PC-9 (cell line): ENCODE results near the gene MYO5B.

Experiments used
- EZH2 ChIP-seq: fragments of 200-600 bp; sonication (generic); IDR thresholded peaks from 2 replicates; pipeline ENCODE4 v1.8.0; 2017; ENCODE audit warnings: antibody characterized with exemption, low read depth
- TF ChIP-seq, protein P1 (sequence below): fragments of 200-600 bp; sonication (generic); conservative IDR thresholded peaks from 2 replicates; pipeline ENCODE4 v1.6.1; 2017; ENCODE audit warnings: mixed run types, antibody characterized with exemption, mild to moderate bottlenecking, moderate library complexity

DNA sequence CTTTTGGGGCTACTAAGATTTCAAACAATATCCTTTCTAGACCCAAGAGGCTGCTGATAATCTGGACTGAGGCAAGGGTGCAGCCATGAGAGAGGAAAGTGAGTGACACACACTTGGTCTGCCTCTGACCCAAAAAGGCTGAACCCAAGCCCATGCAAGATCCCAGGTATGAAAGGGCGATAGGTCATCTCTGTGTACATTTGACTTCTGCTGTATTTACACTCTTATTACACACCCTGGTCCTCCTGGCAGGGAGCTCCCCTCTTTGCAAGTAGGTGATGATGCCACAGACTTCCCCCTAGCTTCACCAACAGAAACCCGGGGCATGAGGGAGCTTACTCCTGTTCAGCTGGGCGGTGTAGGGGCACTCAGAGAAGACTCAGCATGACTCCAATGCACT is 319.8 kb downstream of the MYO5B start:
- TF ChIP-seq, protein P1, sequence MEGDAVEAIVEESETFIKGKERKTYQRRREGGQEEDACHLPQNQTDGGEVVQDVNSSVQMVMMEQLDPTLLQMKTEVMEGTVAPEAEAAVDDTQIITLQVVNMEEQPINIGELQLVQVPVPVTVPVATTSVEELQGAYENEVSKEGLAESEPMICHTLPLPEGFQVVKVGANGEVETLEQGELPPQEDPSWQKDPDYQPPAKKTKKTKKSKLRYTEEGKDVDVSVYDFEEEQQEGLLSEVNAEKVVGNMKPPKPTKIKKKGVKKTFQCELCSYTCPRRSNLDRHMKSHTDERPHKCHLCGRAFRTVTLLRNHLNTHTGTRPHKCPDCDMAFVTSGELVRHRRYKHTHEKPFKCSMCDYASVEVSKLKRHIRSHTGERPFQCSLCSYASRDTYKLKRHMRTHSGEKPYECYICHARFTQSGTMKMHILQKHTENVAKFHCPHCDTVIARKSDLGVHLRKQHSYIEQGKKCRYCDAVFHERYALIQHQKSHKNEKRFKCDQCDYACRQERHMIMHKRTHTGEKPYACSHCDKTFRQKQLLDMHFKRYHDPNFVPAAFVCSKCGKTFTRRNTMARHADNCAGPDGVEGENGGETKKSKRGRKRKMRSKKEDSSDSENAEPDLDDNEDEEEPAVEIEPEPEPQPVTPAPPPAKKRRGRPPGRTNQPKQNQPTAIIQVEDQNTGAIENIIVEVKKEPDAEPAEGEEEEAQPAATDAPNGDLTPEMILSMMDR, result no peak
- no peak for TF ChIP-seq EZH2
